Endothelial cell of umbilical vein (primary cell): ENCODE results near the gene NLGN1.

ENCODE experiments used
- CTCF ChIP-seq, 2 donors: IDR thresholded peaks; 1 replicate in 1 of 2; 2 replicates in 1 of 2; pipeline ENCODE4 v1.5.1; 2011; ENCODE audit warnings: low read length in 2 of 2, mild to moderate bottlenecking in 2 of 2, moderate library complexity in 2 of 2, control low read depth in 1 of 2, inconsistent platforms in 1 of 2, low read depth in 1 of 2; ENCODE audit not compliant: insufficient read depth in 1 of 2; ENCODE audit errors: extremely low read depth in 1 of 2
- EZH2 ChIP-seq: IDR thresholded peaks from 2 replicates; pipeline ENCODE4 v1.6.1; 2012; ENCODE audit warnings: borderline replicate concordance, low read depth, mild to moderate bottlenecking, moderate library complexity, low read length, inconsistent platforms; ENCODE audit not compliant: severe bottlenecking
- FOS ChIP-seq: IDR thresholded peaks from 2 replicates; pipeline ENCODE4 v1.6.1; 2011; ENCODE audit warnings: mild to moderate bottlenecking, low read length, moderate library complexity, borderline replicate concordance; ENCODE audit not compliant: insufficient read depth
- GATA2 ChIP-seq: IDR thresholded peaks from 2 replicates; pipeline ENCODE4 v1.7.0; 2011; ENCODE audit warnings: low read depth, mild to moderate bottlenecking, moderate library complexity, mixed read lengths, low read length; ENCODE audit not compliant: insufficient read length, insufficient read depth
- JUN ChIP-seq: IDR thresholded peaks from 2 replicates; pipeline ENCODE4 v1.6.1; 2011; ENCODE audit warnings: borderline replicate concordance, low read depth; ENCODE audit not compliant: insufficient read length, insufficient read depth
- MAX ChIP-seq: IDR thresholded peaks from 2 replicates; pipeline ENCODE4 v1.6.1; 2011; ENCODE audit not compliant: insufficient read depth, insufficient read length
- MYC ChIP-seq: IDR thresholded peaks from one replicate; pipeline ENCODE4 v1.6.1; 2011; ENCODE audit warnings: mild to moderate bottlenecking, low read depth, low read length
- POLR2A ChIP-seq: IDR thresholded peaks from 2 replicates; pipeline ENCODE4 v1.6.1; 2012; ENCODE audit warnings: low read depth, mild to moderate bottlenecking, control low read depth, low read length
- POLR2AphosphoS5 ChIP-seq: IDR thresholded peaks from 2 replicates; pipeline ENCODE4 v1.6.1; 2012; ENCODE audit warnings: low read depth, mild to moderate bottlenecking, control low read depth, low read length, moderate library complexity; ENCODE audit not compliant: insufficient read depth

- TF ChIP-seq CTCF (IDR thresholded peaks at IDR 0.05; ENCODE audit: extremely low read depth in 1 of 2, insufficient read depth in 1 of 2, low read depth in 1 of 2, low read length in 2 of 2) = no peak
- no peak for TF ChIP-seq MAX
- TF ChIP-seq POLR2AphosphoS5 = no peak
- no peak for TF ChIP-seq MYC
- TF ChIP-seq JUN = no peak
- no peak for TF ChIP-seq FOS
- no peak for TF ChIP-seq EZH2
- no peak for TF ChIP-seq POLR2A
- no peak for TF ChIP-seq GATA2
Observed at GRCh38 chr3:173599673-173600072, 202.1 kb downstream of the NLGN1 start.
